Activated naive CD4-positive, alpha-beta T cell treated with anti-CD3 and anti-CD28 coated beads, Interleukin-2, amount 10 ng/mL, durations not matched to agents 7 days and 5 days (primary cell): ENCODE measurements around the gene CPEB2.

Experiments
- CTCF ChIA-PET: fragments of 350-600 bp; sonication (Branson Sonifier 250); formaldehyde crosslinking; loops from one replicate; lab custom pipeline; 2021; ENCODE audit warnings: antibody characterized with exemption; lab: Charles Lee
- DNase-seq: peaks from one replicate; pipeline ENCODE4 v3.0.0-alpha.2; 2020
- H3K27ac Mint-ChIP-seq: one replicate; pipeline ENCODE4 v1.8.0; 2021; ENCODE audit warnings: mild to moderate bottlenecking, moderate library complexity, mixed read lengths
- H3K27me3 Mint-ChIP-seq: one replicate; pipeline ENCODE4 v1.8.0; 2021; ENCODE audit warnings: mild to moderate bottlenecking, mixed read lengths
- H3K36me3 Mint-ChIP-seq: one replicate; pipeline ENCODE4 v1.8.0; 2021; ENCODE audit warnings: mixed read lengths
- H3K4me1 Mint-ChIP-seq: one replicate; pipeline ENCODE4 v1.8.0; 2021; ENCODE audit warnings: mixed read lengths
- H3K4me3 Mint-ChIP-seq: one replicate; pipeline ENCODE4 v1.8.0; 2021; ENCODE audit warnings: mild to moderate bottlenecking, moderate library complexity, mixed read lengths
- H3K9me3 Mint-ChIP-seq: one replicate; pipeline ENCODE4 v1.8.0; 2021; ENCODE audit warnings: mixed read lengths

CPEB2 gene

DNA sequence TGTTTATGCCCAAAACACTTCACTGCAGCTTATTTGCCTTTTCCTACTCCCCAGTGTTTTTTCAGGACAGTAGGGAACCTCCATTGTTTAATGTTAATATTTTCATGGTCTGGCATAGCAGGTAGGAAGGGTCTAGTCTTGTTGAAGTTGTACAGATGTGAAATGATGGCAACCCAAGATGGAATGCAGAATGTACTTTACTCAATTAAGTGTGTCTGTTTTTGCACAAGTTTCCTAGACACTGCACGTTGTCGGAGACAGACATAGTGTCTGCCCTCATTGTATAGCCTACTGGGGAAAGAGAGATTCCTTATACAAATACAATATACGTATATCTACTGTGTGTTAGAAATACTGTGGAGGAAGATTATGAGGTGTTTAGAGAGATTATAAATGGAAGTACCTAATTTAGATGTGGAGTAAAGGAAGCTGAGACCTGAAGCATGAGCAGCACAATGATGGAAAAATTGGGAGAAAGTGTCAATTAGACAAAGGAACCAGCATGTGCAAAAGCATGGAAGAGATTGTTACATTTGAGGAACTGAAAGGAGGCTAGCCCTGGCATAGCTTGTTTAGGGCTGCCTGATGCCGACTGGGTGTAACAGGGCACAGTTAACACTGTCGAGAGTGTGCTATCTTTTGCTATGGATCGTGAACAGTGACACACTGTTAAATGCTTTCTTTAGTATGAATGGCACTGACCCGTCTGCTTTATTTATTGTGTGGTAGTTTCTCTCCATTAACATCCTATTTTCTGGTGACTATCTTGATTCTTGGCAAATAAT, 18.4 kb downstream of the CPEB2 start:
- H3K9me3 Mint-ChIP-seq, result no peaks in the 10 kb centered on the region
- H3K27ac Mint-ChIP-seq, result no peak overlapping the region
- H3K27me3 Mint-ChIP-seq, result no peaks in the 10 kb centered on the region
- no peak overlapping the region for H3K4me3 Mint-ChIP-seq
- H3K36me3 Mint-ChIP-seq, result peaks cover 45% of the 10 kb centered on the region
- CTCF ChIA-PET, result interaction anchor here (0.7 kb wide), 1 partner anchor 9 kb away, joined by 4 read pairs; no protein-coding TSS in a partner anchor
- peaks cover 32% of the 10 kb centered on the region for H3K4me1 Mint-ChIP-seq
- DNase-seq, result no peak

DNA sequence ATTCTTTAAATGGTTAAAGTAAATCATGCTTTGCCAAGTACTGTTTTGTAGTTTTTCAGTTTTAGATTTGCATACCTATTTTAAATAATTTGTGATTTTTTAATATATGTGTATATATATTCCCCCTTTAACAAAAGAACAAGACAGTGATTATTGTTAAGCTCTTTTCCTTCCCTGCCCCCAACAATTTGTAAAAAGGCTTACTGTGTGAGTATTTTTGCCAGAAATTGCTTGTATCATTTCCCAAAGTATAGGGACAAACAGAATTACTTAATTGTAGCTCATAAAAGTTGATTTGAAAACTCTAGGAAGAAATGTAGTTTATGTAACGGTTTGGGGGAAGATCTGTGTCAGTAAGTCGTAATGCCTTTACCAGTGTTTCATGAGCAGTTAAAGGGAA, 19.0 kb downstream of the CPEB2 start:
- H3K36me3 Mint-ChIP-seq, result peaks cover 44% of the 10 kb centered on the region
- CTCF ChIA-PET, result no interaction called here

DNA sequence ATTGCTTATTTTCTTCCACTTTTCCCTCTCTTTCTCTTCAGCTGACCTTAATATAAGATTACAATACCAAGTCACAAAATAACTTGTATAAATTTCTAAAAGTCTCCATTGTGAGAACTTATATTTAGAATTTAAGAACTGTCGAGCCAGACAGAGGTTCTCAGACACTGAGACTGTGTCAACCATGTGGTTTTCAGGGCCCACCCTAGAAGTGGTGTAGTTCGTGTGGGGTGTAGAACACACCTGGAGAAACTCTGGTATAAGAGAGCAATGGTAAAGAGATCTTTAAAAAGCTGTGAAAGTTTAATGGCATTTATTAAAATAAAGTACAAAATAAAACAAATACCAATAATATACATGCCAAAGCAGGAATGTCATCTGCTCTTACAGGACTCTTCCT, 19.7 kb downstream of the CPEB2 start:
- Mint-ChIP-seq H3K27ac (no peak overlapping the region), H3K4me1 (peaks cover 32% of the 10 kb centered on the region), H3K36me3 (peaks cover 44% of the 10 kb centered on the region), H3K9me3 (no peaks in the 10 kb centered on the region), H3K4me3 (no peak overlapping the region), H3K27me3 (no peaks in the 10 kb centered on the region)
- no peak for DNase-seq
- CTCF ChIA-PET, result no interaction called here

More for the DNA sequence above, 19.0 kb downstream of the CPEB2 start:
- DNase-seq, result no peak
- H3K27ac Mint-ChIP-seq, result no peak overlapping the region
- peaks cover 32% of the 10 kb centered on the region for H3K4me1 Mint-ChIP-seq
- H3K4me3 Mint-ChIP-seq, result no peak overlapping the region
- no peaks in the 10 kb centered on the region for H3K9me3 Mint-ChIP-seq
- H3K27me3 Mint-ChIP-seq, result no peaks in the 10 kb centered on the region

DNA sequence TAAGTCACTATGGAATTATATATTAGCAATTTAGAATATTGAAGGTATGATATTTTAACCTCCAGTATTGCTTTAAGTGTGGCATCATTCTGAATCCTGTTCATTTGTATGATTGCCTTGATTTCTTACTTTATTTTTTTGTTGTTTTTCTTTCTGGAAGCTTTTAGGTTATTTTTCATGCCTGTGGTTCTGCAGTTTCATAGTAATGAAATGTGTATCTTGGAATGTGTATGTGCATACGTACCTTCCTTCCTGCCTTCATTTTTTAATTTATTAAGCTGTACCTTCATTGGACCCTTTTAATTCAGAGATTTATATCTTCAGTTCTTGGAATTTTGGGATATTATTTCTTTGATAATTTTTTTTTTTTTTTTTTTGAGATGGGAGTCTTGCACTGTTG, 22.1 kb downstream of the CPEB2 start:
- Mint-ChIP-seq H3K27me3 (no peaks in the 10 kb centered on the region), H3K4me3 (no peak overlapping the region), H3K9me3 (no peaks in the 10 kb centered on the region), H3K4me1 (peaks cover 12% of the 10 kb centered on the region), H3K36me3 (peaks cover 42% of the 10 kb centered on the region), H3K27ac (no peak overlapping the region)
- DNase-seq, result no peak
- CTCF ChIA-PET, result interaction anchor here (1.1 kb wide), 1 partner anchor 9 kb away, joined by 3 read pairs; no protein-coding TSS in a partner anchor

DNA sequence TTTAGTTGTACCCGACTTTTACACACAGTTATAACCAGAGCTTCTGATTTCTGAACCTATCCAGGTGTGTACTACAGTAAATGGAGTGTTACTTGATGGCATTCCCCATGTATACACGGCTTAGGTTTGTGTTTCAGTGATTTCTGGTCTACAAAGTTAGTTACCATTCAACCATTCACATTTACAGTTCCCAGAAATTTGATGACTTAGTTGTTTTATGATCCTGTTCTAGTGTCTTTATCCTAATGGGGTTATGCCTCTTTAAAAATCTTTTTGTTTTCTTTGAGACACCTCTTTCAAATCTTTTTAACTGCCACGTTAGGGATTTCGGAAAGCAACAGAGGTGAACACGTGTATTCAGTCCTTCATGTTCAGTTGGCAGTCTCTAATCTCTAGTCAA, 23.4 kb downstream of the CPEB2 start:
- Mint-ChIP-seq H3K27me3 (no peaks in the 10 kb centered on the region), H3K36me3 (peaks cover 32% of the 10 kb centered on the region), H3K4me3 (no peak overlapping the region), H3K27ac (no peak overlapping the region), H3K9me3 (no peaks in the 10 kb centered on the region), H3K4me1 (peaks cover 7% of the 10 kb centered on the region)
- DNase-seq, result no peak
- CTCF ChIA-PET, result no interaction called here

DNA sequence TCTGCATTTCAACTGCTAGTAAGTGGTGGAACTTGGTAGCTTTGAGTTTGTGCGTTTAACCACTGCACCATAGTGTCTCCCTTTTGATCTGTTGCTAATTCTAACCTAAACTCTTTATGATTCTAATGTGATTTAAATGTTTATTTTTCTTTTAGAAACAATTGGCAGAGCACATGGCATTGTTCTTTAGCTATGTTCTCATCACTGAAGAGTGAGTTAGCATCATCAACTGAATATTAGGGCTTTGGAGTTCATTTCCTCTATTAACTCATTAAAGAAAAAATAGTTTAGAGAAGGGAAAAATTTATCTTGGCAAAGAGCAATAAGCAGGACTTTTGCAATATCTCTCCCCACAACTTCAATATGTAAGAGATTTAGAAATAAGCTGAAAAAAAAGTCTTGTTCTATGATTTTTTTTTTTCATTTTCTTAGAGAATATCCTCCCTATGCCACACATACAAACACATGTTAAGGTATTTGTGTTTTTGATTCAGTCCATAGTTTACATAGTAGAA, 25.7 kb downstream of the CPEB2 start:
- CTCF ChIA-PET, result no interaction called here
- DNase-seq, result no peak
- H3K4me3 Mint-ChIP-seq, result no peak overlapping the region
- peaks cover 5% of the 10 kb centered on the region for H3K4me1 Mint-ChIP-seq
- peaks cover 29% of the 10 kb centered on the region for H3K36me3 Mint-ChIP-seq
- H3K27me3 Mint-ChIP-seq, result no peaks in the 10 kb centered on the region
- no peaks in the 10 kb centered on the region for H3K9me3 Mint-ChIP-seq
- H3K27ac Mint-ChIP-seq, result no peak overlapping the region

DNA sequence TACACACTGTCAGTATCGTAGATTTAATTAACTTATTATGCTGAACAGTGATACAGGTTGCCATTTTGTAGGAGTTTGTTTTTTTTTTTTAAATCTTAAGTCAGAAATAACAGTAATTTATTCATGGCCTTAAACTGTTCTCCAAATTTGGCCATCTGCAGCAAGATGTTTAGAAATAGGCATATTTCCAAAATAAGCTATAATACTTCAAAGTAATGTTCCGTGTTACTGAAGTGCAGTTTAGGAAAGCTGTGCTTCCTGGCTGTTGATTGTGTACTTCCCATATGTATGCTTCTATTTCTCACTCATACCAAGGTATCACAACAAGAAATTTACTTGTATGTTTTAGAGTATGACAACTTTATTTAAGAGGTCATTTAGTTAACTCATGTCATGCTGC, 28.9 kb downstream of the CPEB2 start:
- no peak overlapping the region for H3K27ac Mint-ChIP-seq
- H3K36me3 Mint-ChIP-seq, result peaks cover 38% of the 10 kb centered on the region
- no peaks in the 10 kb centered on the region for H3K27me3 Mint-ChIP-seq
- CTCF ChIA-PET, result interaction anchor here (0.6 kb wide), 1 partner anchor 17 kb away, joined by 3 read pairs; no protein-coding TSS in a partner anchor
- no peak overlapping the region for H3K4me3 Mint-ChIP-seq
- H3K4me1 Mint-ChIP-seq, result peaks cover 5% of the 10 kb centered on the region
- DNase-seq, result no peak
- no peaks in the 10 kb centered on the region for H3K9me3 Mint-ChIP-seq

DNA sequence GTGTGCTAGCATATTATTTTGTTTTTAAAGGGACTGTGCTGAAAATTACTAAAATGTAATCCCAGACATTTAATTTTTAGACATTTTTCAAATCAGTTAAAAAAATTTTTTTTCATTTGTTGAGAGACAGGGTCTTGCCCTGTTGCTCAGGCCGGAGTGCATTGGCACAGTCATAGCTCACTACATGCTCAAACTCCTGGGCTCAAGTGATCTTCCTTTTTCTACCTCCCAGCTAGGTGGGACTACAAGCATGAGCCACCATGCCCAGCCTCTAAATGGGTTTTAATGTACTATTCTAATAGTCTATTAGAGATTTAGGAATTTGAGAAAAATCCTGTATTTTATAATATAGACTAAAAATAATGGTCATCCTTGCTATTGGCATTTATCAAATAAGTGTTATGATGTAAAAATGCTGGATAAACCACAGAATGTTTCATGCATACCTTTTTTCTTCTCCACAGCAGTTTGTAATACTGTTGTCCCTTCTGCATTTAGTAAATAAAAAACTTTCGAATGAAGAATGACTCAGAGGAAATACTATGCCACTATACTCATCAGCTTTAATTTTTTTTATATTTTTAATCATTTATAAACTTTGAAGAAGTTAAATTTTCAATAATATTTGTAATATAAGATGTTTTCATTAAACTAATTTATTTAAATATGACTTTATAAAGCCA, 29.9 kb downstream of the CPEB2 start:
- no peaks in the 10 kb centered on the region for H3K9me3 Mint-ChIP-seq
- H3K4me3 Mint-ChIP-seq, result no peak overlapping the region
- CTCF ChIA-PET, result no interaction called here
- H3K27ac Mint-ChIP-seq, result no peak overlapping the region
- H3K4me1 Mint-ChIP-seq, result peaks cover 5% of the 10 kb centered on the region
- DNase-seq, result no peak
- H3K36me3 Mint-ChIP-seq, result peaks cover 36% of the 10 kb centered on the region
- H3K27me3 Mint-ChIP-seq, result no peaks in the 10 kb centered on the region

DNA sequence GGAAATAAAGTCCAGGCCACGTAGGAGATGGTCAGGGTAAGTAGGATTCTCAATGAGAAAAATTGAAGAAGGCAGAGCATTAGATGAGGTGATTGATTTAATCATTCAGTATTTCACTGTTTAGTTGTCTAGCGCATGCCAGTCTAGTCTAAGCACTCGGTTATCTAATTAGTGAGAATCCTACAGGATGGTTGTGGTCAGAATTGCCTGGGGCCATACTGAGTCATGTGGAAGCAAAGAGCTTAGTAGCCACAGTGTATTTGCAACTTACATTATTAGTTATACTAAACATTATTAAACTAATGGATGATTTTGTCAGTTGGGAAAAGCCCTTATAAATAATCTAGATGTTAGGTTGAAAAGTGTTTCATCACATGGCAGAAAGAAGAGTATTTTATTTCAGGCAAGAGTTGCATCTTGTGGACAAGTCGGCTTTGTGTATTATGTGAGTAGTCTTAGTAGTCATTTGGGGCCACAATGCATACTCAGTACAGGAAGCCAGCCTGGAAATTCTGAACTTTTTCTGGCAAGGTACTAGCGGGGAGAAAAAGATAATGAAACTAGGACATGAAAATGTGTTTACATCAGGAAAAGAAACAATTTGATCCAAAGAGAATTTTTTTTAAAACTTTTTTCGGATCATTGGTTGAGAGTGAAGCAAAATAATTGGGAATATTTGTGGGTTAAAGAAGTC, 31.9 kb downstream of the CPEB2 start:
- CTCF ChIA-PET, result no interaction called here
- Mint-ChIP-seq H3K27me3 (no peaks in the 10 kb centered on the region), H3K36me3 (peaks cover 26% of the 10 kb centered on the region), H3K9me3 (no peaks in the 10 kb centered on the region), H3K4me3 (no peak overlapping the region), H3K27ac (no peak overlapping the region), H3K4me1 (peaks cover 5% of the 10 kb centered on the region)
- DNase-seq, result no peak

DNA sequence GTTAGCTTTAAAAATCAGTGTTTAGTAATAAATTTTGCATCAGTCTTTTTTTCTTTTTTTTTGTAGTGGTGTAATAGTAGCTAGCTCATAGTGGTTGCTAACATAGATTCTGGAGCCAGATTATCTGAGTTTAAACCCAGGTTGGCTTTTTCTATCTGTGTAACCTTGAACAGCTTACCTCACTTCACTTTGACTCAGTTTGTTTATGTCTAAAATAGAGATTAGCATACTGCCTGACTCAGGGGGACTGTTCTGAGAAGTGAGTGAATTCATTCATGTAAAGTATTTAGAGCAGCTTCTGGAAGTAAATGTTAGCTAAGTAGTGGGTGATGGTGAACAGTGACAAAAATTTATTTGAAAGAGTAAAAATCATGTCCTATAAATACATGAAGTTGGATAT, 32.9 kb downstream of the CPEB2 start:
- Mint-ChIP-seq H3K9me3 (no peaks in the 10 kb centered on the region), H3K4me1 (no peaks in the 10 kb centered on the region), H3K36me3 (peaks cover 25% of the 10 kb centered on the region), H3K4me3 (no peak overlapping the region), H3K27me3 (no peaks in the 10 kb centered on the region), H3K27ac (no peak overlapping the region)
- no peak for DNase-seq
- CTCF ChIA-PET, result no interaction called here

DNA sequence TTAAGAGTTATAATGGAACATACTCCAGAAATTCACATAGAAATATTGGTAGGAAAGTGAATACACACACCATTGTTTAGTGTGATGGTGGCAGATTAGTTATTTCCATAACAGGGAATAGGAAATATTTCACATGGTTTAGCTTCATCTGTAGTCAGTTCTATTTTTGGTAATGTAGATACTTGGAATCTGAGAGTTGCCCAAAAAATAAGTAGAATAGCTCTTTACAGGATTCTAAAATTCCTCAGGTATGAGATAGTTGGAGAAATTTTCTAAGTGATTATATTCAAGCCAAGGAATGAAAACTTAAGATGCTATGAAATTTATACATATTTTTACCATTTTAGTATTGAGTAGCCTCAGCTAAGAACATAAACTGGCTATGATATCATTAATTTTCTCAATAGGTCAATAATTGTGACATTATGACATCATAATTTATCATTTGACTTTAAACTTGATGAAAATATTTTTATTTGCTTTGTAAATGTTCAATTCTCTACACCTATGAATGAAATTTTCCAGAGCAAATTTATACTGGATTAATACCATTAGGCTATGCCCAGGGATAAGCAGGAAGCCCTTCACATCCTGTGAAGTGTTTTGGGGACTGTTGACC, 35.8 kb downstream of the CPEB2 start:
- H3K4me3 Mint-ChIP-seq, result no peak overlapping the region
- DNase-seq, result no peak
- H3K9me3 Mint-ChIP-seq, result no peaks in the 10 kb centered on the region
- H3K4me1 Mint-ChIP-seq, result no peaks in the 10 kb centered on the region
- CTCF ChIA-PET, result no interaction called here
- H3K36me3 Mint-ChIP-seq, result peaks cover 27% of the 10 kb centered on the region
- H3K27ac Mint-ChIP-seq, result no peak overlapping the region
- H3K27me3 Mint-ChIP-seq, result no peaks in the 10 kb centered on the region

DNA sequence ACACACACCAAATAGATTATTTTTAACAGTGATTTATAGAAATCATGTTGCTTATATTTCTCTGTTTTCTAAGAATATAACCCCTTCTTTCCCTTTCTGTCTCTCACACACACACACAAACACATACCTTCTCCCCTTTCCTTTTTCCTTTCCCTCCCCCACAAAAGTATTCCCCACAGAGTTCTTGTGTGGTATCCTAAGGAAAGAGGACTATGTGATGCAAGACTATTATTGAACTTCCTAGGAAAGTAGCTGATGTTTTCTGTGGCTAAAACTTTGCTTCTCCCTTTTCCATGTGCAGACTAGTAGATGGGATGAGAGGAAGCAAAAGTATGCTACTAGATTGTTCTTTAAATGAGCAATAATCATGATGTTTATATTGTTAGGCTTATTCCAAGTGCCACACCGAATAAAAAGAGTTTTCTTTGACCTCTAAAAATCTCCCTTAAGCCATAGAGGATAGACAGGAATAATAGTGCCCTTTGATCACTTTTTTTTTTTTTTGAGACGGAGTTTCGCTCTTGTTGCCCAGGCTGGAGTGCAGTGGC, 38.7 kb downstream of the CPEB2 start:
- H3K4me1 Mint-ChIP-seq, result no peaks in the 10 kb centered on the region
- no peak overlapping the region for H3K4me3 Mint-ChIP-seq
- H3K27me3 Mint-ChIP-seq, result no peaks in the 10 kb centered on the region
- DNase-seq, result no peak
- H3K27ac Mint-ChIP-seq, result no peak overlapping the region
- no peaks in the 10 kb centered on the region for H3K9me3 Mint-ChIP-seq
- peaks cover 7% of the 10 kb centered on the region for H3K36me3 Mint-ChIP-seq
- CTCF ChIA-PET, result no interaction called here

DNA sequence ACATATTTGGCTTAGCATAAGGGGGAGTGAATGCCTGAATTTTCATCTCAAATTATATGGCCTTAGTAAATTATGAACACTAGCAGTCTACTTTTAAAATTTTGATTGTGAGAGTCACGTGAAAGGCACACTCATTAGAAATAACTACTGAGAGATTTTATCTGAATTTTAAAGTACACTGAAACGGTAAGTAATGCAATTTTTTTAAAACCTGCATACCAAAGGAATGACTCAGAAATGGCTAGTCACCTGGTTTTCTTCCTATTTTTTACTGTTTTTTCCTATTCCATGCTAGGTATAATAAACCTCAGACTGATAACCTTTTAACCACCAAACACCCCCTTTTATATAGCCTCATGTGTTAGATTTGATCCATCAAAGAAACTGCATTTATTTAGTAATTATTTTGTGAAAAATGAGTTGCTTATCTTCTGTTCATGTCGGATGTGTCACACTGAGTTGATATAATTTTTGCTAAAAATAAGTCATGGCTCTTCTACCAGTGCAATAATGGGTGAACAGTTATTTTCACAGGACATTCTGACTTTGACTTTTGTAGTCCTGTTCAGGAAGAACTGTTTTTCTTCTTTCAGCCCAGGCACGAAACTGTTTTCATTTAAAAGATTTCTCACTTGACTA, 40.4 kb downstream of the CPEB2 start:
- no peaks in the 10 kb centered on the region for H3K27me3 Mint-ChIP-seq
- no peak for DNase-seq
- CTCF ChIA-PET, result no interaction called here
- no peaks in the 10 kb centered on the region for H3K4me1 Mint-ChIP-seq
- no peaks in the 10 kb centered on the region for H3K9me3 Mint-ChIP-seq
- H3K36me3 Mint-ChIP-seq, result peaks cover 10% of the 10 kb centered on the region
- no peak overlapping the region for H3K4me3 Mint-ChIP-seq
- no peak overlapping the region for H3K27ac Mint-ChIP-seq
